ENCODE measurements around the gene CD300A.

Gene CD300A

GRCh38 chr17:74454197-74455024 is 12.0 kb upstream of the CD300A start:
- DNase-seq (ENCODE audit: low read depth) = no peak

GRCh38 chr17:74455025-74455545 is 11.3 kb upstream of the CD300A start:
- DNase-seq (ENCODE audit: low read depth) = no peak

- no peak for DNase-seq (ENCODE audit: low read depth)
Measured at GRCh38 chr17:74455821-74456220, 10.6 kb upstream of the CD300A start.

- peak; percentile 55 for DNase-seq (ENCODE audit: low read depth)
Measured at GRCh38 chr17:74457146-74457819, 9.2 kb upstream of the CD300A start.

- no peak for DNase-seq (ENCODE audit: low read depth)
Measured at GRCh38 chr17:74457820-74458166, 8.6 kb upstream of the CD300A start.

GRCh38 chr17:74458835-74459234 is 7.6 kb upstream of the CD300A start:
- DNase-seq (ENCODE audit: low read depth) = no peak

- no peak for DNase-seq (ENCODE audit: low read depth)
Measured at GRCh38 chr17:74459622-74460021, 6.8 kb upstream of the CD300A start.

GRCh38 chr17:74460241-74460640 is 6.2 kb upstream of the CD300A start:
- DNase-seq (ENCODE audit: low read depth) = no peak

- no peak for DNase-seq (ENCODE audit: low read depth)
Measured at GRCh38 chr17:74460996-74461395, 5.4 kb upstream of the CD300A start.

GRCh38 chr17:74461611-74462010 is 4.8 kb upstream of the CD300A start:
- no peak for DNase-seq (ENCODE audit: low read depth)

- DNase-seq (ENCODE audit: low read depth) = no peak
Measured at GRCh38 chr17:74464730-74465377, 1.6 kb upstream of the CD300A start.

GRCh38 chr17:74465378-74466110 is 890 bp upstream of the CD300A start:
- no peak for DNase-seq (ENCODE audit: low read depth)

GRCh38 chr17:74466828-74467184 is 372 bp downstream of the CD300A start:
- DNase-seq (ENCODE audit: low read depth) = no peak

GRCh38 chr17:74467221-74467951 is 952 bp downstream of the CD300A start:
- no peak for DNase-seq (ENCODE audit: low read depth)

GRCh38 chr17:74471341-74471740 is 4.9 kb downstream of the CD300A start:
- no peak for DNase-seq (ENCODE audit: low read depth)

- no peak for DNase-seq (ENCODE audit: low read depth)
Measured at GRCh38 chr17:74472890-74473289, 6.5 kb downstream of the CD300A start.

- no peak for DNase-seq (ENCODE audit: low read depth)
Measured at GRCh38 chr17:74473294-74473693, 6.9 kb downstream of the CD300A start.

GRCh38 chr17:74474043-74474792 is 7.8 kb downstream of the CD300A start:
- DNase-seq (ENCODE audit: low read depth) = no peak

- DNase-seq (ENCODE audit: low read depth) = no peak
Measured at GRCh38 chr17:74475189-74475588, 8.8 kb downstream of the CD300A start.

- no peak for DNase-seq (ENCODE audit: low read depth)
Measured at GRCh38 chr17:74477411-74477810, 11.0 kb downstream of the CD300A start.

All from stimulated activated CD8-positive, alpha-beta memory T cell treated with anti-CD3 and anti-CD28 coated beads, Interleukin-7, amount 100 ng/mL, for 24 hours (primary cell).